ENCODE results near the gene NUP107.

Gene NUP107

DNA sequence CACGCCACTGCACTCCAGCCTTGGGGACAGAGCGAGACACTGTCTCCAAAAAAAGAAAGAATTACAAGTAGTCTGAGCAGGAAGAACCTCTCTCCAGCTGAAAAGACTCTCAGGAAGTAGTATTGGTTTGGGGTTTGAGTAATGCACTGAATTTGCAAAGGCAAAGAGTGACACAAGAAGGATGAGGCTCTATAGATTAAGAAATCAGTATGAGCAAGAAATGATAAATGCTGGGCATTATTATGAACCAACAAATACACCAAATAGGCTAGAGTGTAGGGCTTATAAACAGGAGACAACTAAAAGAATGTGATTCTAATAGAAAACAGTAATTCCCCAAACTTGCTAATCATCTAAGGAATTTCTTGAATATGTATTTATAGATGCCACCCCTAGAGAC, 56.6 kb downstream of the NUP107 start:
- DNase-seq (ENCODE audit: low spot score) = no peak

DNA sequence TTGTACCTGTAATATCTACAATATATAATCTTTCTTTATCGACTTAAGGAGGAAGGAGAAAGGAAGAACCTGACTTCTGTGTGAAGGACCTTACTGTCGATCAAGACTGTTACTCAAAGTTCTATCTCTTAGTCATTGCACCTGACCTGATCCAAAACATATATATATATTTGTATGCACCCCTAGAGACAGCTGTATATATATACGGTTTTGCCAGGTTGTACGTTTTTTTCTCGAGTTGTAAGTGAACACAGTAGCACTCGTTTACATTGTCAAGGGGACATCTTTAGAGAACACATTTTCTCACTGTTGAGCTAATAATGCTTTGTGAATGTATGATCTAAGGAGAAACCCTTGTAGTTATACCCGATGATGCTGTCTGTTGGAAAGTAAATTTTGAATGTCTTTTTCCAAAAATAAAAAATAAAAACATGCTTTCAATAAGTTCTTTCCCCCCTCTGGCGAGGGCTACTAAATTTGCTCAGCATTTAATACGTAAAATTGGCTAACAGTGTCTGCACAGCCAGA, 58.7 kb downstream of the NUP107 start:
- no peak for DNase-seq (ENCODE audit: low spot score)

DNA sequence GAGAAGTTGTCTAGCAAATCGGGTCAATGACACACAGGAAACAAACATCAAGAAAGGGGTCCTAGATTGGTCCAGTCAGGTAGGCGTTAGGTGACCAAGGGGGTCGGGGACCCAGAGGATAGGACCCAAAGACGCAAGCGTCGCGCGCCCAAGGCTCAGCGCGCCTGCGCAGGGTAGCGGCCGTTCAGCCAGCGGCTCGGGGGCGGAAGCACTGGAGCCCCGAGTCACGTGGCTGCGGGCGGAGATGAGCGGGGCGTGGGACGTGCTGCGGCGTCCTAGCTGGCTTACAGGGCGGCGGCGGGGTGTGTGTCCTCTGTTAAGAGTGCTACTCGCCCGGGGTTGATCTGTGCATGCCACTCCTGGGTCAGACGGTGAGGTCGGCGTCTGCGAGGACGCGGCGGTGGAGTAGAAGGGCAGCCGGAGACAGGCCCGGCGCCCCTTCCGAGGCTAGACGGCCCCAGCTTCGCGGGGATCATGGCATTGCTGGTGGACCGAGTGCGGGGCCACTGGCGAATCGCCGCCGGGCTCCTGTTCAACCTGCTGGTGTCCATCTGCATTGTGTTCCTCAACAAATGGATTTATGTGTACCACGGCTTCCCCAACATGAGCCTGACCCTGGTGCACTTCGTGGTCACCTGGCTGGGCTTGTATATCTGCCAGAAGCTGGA, 59.3 kb downstream of the NUP107 start, which contains the start of gene SLC35E3:
TSS of gene SLC35E3 (plus strand) at position 273 of the 668 bp plus-strand sequence. CDS start at position 475, 202 bp downstream.
- DNase-seq (ENCODE audit: low spot score) = peak; percentile 97

DNA sequence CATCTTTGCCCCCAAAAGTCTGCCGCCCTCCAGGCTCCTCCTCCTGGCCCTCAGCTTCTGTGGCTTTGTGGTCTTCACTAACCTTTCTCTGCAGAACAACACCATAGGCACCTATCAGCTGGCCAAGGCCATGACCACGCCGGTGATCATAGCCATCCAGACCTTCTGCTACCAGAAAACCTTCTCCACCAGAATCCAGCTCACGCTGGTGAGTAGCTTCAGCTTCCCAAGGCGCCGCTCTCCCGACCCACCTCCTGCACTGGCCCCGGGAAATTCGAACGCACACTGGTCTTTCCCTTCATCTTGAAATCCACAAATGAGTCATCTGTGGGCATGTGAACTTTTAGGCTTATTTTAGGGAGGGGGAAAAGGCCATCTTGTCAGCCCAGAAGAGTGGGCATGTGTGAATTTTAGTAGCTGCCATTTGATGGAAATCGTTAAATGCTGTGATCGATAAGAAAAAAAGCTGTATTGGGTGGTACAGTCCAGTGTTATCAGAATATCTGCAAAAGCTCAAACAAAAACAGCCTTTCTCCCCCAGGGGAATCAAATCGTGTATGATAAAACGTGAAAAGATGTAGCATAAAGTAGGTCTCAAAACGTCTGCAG, 59.9 kb downstream of the NUP107 start:
- DNase-seq (ENCODE audit: low spot score) = peak; percentile 65

DNA sequence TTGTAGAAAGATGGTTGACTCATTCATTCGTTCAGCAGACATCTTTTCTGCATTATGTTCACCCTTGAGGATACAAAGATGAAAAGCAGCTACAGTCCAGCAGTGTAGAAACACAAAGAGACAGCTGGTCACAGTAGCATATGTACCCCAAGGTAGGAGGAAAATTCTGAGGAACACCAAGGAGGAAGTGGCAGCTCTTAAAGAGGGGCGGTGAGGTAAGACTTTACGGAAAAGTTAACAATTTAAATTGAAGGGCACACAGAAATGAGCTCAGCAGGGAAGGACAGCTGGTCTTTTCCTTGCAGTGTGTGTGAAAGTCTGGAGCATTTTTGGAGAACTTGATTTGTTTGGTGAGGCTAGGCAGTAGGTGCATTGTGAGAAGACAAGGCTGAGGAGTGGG, 62.7 kb downstream of the NUP107 start:
- no peak for DNase-seq (ENCODE audit: low spot score)

DNA sequence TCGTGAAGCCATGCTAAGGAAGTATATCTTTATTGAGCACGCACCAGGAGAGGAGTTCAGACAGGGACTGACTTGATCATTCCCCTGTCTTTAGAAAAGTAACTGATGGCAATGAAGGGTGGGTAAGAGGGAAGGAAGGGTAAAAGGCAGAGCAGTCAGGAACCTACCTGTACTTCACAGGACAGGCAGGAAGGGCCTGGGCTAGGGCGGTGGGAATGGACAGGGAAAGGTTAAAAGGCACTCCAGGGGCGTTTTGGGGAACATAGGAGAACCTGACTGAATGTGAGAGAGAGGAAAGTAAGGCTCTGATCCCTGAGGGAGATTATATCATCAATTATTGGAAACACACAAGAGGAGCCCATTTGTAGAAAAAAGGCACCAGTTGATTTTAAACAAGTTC, 63.1 kb downstream of the NUP107 start:
- DNase-seq (ENCODE audit: low spot score) = no peak

DNA sequence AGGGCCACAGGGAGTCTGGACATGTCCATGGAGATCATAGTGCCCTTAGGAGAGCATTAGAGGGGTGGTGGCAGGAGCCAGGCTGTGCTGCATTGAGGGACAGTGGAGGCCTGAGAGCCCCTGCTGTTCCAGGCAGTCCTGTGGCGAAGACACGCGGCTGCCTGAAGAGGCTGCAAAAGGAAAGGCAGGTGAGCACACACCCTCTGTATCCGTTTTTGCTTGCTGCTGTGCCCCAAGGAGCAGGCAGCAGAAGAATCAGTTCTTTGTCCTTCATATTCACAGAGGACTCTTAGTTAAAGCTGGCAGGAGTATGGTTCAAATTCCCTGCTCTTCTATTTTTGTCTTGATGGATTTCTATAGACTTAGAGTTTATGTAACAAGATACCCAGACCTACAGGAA, 63.7 kb downstream of the NUP107 start:
- DNase-seq (ENCODE audit: low spot score) = peak; percentile 9

DNA sequence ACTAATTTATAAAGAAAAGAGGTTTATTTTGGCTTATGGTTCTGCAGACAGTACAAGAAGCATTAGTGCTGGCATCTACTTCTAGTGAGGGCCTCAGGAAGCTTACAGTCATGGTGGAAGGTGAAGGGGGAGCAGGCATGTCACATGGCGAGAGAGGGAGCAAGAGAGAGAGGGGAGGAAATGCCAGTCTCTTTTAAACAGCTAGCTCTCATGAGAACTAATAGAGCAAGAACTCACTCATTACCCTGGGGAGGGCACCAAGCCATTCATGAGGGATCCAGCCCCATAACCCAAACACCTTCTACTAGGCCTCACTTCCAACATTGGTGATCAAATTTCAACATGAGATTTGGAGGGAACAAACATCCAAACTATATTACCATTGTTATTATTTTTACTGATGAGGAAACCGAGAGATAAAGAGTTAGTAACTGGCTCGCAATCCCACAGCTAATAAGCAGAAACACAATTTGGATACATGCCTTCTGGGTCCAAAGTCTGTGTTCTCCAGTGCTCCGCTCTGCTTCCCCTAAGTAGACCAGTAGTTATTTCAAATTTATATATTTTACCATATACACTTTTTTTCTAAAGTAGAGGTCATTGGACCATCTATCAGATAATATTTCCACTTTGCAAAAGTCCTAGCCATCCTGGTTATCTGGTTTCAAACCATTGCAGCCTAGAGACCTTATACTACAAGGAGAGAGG, 68.9 kb downstream of the NUP107 start:
- no peak for DNase-seq (ENCODE audit: low spot score)

DNA sequence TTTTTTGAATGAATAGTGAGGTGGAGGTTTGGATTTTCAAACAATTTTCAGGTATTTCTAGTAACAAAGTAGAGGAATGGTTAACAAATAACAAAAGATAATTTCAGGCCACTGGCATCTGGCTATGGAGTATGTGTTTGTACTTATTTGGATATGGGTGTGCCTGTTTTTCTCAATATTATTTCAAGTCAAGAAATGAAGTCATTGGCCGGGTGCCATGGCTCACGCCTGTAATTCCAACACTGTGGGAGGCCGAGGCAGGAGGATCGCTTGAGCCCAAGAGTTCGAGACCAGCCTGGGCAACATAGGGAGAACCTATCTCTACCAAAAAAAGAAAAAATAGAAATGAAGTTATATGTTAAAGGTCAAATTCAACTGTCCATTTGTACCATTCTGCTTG, 73.1 kb downstream of the NUP107 start:
- DNase-seq (ENCODE audit: low spot score) = no peak

DNA sequence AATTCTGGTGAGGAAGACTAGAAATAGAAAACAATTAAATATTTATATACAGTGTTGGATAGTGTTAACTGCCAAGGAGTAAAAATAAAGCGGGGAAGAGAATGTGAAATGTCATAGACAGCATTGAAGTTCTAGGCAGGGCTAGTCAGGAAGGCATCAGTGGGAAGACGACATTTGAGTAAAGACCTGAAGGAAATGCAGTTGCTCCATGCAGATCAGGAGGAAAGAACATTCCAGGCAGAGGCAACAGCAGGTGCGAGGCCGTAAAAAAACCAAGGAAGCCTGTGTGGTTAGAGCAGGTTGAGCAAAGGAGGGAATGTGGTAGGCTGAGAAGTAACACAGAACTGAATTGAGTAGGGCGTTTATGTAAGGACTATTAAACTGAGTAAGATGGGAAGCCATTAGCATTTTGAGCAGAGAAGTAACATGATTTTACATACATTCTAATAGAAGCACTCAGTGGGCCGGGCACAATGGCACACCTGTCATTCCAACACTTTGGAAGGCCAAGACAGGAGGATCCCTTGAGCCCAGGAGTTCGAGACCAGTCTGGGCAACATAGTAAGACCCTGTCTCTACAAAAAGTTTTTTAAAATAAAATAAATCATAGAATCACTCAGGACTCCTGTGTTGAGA, 74.1 kb downstream of the NUP107 start:
- DNase-seq (ENCODE audit: low spot score) = no peak

DNA sequence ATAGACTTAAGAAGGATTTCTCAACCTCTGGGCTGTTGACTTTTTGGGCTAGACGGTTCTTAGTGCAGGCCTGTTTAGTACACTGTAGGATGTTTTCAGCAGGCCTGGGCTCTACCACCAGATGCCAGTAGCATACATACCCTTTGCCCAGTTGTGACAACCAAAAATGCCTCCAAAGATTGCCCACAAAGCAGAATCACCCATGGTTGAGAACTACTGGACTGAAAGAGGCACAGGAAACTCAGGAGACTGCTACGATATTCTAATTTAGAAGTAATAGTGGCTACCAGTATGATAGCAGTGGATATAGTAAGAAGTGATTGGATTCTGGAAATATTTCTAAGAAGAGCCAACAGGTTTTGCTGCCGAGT, 74.6 kb downstream of the NUP107 start:
- DNase-seq (ENCODE audit: low spot score) = no peak

DNA sequence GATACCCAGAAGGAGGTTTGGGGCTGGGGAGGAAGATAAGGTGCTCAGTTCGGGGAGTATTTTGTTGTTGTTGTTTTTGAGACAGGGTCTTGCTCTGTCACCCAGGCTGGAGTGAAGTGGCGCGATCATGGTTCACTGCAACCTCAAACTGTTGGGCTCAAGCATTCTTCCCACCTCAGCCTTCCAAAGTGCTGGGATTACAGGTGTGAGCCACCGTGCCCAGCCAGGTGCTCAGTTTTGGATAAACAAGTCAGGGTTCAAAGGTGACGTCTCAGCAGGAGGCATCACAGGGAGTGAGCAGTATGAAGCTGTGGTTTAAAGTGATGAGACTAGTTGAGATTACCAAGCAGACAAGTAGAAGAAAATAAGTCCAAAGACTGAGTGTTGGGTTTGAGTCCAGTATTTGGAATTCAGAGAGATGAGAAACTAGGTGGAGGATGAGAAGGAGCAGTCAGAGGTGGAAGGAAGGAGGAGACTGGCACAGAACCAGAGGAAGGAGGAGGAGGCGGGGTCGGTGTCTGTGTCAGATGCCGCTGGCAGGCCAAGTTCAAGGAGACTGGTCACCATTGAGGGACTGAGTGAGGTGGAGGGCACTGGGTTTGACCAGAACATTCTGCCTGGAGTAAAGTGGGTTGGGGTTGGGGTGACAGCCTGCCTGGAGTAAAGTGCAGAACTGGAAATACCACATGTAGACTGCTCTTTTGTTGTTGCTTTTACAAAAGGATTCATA, 75.3 kb downstream of the NUP107 start:
- DNase-seq (ENCODE audit: low spot score) = no peak

DNA sequence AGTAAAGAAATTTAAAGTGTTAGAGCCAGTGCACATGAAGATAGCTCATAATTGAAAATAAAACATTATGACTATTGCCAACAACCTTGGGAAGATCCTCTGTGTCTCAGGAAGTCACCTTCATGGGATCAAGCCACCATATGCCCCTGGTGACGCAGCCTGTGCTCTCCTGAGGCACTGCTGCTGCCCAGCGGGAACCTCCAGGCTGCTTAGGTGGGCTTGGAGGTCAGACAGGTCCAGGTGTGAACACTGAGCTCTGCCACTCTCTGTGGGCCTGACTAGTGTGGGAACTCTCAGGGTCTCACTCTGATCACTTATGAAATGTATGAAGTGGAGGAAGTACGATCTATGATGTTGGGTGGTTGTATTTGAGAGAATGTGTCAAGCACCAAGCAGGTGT, 75.9 kb downstream of the NUP107 start:
- no peak for DNase-seq (ENCODE audit: low spot score)

DNA sequence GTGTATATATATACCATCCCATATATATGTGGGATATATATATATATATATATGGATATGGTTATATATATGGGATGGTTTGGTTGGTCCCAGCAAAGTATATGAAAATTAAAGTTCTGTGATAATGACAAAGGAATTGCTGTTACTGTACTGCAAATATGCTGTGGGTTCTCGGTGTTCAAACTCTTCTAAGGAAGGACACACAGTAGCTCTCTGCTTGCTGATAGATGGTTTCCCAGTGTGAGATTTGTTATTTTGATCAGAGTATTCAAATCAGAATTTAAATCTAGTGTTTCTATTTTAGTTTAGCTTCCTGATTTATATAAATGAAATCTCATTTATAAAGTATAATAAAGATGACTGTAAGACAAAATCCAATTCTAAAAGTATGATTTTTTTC, 78.9 kb downstream of the NUP107 start:
- no peak for DNase-seq (ENCODE audit: low spot score)

DNA sequence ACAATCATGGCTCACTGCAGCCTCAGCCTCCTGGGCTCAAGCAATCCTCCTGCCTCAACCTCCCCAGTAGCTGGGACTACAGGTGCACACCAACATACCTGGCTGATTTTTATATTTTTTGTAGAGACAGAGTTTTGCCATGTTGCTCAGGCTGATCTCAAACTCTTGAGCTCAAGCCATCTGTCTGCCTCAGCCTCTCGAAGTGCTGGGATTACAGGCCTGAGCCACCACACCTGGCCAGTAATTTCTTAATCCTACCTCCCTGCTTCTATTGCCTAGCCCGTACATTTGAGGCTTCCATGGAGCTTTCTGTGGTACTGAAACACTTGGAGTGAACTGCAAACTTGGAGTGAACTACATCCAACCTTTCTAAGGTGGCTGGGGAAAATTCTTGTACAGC, 79.9 kb downstream of the NUP107 start:
- DNase-seq (ENCODE audit: low spot score) = no peak

DNA sequence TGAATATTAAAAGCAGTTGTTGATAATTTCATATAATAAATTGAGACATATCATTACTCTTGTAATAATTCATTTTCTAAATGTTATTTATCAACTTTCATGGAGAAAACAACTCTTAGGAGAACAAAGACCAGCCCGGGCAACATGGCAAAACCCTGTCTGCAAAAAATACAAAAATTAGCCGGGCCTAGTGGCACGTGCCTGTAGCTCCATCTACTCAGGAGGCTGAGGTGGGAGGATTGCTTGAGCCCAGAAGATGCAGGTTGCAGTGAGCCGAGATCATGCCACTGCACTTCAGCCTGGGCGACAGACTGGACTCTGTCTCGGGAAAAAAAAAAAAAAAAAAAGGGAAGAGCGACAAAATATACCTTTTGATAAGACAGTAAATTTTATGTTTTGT, 80.4 kb downstream of the NUP107 start:
- DNase-seq (ENCODE audit: low spot score) = no peak

DNA sequence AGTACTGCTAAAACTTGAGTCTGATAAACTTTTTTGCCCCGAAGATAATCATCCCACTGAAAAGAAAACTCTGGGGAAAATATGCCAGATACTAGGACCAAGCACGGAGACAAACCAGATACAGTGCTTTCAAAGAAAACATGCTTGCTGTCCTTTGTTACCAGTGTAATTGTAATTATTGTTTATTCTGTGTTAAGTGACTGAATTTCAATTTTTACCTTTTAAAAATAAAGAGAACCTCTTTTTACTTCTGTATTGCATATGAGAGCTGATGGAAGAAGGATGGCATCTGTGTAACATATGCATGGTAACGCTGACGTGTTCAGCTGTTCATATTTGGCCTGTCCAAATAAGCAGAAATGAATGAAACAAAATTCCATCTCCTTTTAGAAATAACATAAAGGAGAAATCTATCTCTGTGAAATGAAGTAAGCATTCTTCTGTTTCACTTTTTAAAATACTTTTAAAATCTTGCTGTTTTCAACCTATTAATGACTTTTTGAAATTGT, 81.7 kb downstream of the NUP107 start:
- DNase-seq (ENCODE audit: low spot score) = no peak

DNA sequence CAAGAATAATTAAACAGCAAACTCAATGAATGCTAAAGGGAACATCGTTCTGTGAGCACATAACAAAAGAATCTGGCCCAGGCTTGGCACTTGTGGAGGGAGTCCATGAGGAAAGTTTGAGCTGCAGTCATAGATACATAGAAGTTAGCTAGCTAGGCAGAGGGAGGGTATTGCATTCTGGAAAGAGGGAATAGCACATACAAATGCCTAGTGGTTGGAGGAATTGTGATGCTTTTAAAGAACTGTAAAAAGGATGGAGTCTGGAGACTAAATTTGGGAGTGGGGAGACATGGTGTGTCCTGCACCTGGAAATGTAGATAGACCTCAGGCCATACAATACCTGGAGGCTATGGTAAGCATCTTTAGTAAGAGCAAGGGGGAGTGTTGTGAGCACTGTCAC, 83.2 kb downstream of the NUP107 start:
- no peak for DNase-seq (ENCODE audit: low spot score)

DNA sequence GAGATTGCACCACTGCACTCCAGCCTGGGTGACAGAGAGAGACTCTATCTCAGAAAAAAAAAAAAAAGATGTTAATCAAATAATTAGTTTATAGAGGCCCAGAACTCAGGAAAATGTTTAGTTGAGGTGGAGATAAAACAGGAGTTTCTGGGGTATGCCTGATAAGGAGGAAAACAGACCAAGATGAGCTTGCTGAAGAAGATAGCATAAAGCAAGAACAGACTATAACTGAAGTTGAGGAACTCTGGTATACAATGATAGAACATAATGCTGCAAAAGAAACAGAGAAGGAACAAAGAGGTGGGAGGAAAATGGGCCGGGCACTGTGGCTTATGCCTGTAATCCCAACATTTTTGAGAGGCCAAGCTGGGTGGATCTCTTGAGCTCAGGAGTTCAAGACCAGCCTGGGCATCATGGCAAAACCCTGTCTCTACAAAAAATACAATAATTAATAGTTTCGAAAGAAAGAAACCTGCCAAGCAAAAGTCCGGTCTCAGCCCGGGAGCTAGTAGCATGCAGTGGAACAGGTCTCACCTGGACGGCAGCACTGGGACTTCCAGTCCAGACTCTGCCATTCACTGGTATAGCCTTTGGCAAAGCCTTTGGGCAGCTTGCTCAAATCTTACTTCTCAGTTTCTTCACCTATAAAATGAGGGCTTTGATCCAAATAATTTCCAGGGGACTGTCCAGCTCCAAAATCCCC, 84.6 kb downstream of the NUP107 start:
- no peak for DNase-seq (ENCODE audit: low spot score)

DNA sequence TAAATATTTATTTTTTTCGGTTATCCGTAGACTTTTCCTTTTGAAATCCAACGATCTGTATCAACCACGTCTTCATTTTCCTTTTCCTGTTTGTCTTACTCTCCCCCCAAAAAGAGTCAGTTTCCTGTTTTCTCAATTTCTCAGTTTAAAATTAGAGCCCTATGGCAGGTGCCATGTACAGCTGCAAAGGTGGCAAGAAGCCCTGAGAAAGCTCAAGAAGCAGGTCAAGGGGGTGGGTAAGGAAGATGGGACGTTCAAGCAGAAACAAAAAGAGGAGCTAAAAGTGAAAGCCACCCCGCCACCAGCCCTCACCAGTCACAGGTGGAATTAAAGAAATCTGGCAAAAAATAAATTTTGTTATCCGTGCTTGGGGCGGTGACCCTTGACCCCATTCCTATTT, 85.9 kb downstream of the NUP107 start:
- DNase-seq (ENCODE audit: low spot score) = no peak

DNA sequence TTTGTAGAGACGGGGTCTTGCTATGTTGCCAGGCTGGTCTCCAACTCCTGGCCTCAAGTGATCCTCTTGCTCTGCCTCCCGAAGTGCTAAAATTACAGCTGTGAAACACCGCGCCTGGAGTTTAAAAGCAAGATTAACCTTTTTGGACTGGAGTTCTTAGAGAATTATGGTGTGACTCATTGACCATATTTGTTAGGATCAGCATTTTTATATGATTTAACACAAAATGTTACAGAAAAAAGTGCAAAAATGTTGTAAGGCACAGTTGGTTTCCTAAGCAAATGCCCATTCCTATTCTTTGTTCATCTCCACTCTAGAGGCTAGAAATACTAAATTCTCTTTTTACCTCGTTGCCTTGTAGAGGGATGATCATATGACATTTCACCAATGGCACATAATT, 86.8 kb downstream of the NUP107 start:
- DNase-seq (ENCODE audit: low spot score) = no peak
